ENCODE data around the gene SLC47A2. TPM values are rescaled to one million over a fixed set of nuclear protein-coding genes. Genes with fewer than 3 reads are reported as not detected.

Gene SLC47A2
- total RNA-seq, 4 donors from 2014 or later = not detected

- no peaks in the 10 kb centered on the region for H3K27me3 ChIP-seq
These were observed 61.5 kb downstream of the SLC47A2 start for GRCh38 chr17:19654896-19655295.

GRCh38 chr17:19654342-19654886 is 62.0 kb downstream of the SLC47A2 start:
- H3K27ac ChIP-seq = no peak overlapping the region
- no peak for TF ChIP-seq POLR2A (IDR thresholded peaks at IDR 0.05)
- no peak for TF ChIP-seq EP300 (IDR thresholded peaks at IDR 0.05)
- TF ChIP-seq CTCF (IDR thresholded peaks at IDR 0.05) = no peak
- no peak overlapping the region for H3K4me3 ChIP-seq
- no peak for DNase-seq (ENCODE audit: low spot score in 2 of 2)
- H3K27me3 ChIP-seq = no peaks in the 10 kb centered on the region
- peaks cover 0 to 45% (median 0%) of the 10 kb centered on the region in 3 donors for H3K36me3 ChIP-seq
- H3K4me1 ChIP-seq = peaks cover 0 to 74% (median 29%) of the 10 kb centered on the region in 4 donors
- WGBS, 2 donors = 99% methylated on average over 14 to 24 of the region's 30 CpGs
- H3K9me3 ChIP-seq = no peaks in the 10 kb centered on the region

More at GRCh38 chr17:19654896-19655295, 61.5 kb downstream of the SLC47A2 start:
- Histone ChIP-seq H3K27ac (no peak overlapping the region), H3K9me3 (no peaks in the 10 kb centered on the region), H3K4me1 (peaks cover 0 to 69% (median 29%) of the 10 kb centered on the region in 4 donors), H3K36me3 (peaks cover 0 to 45% (median 0%) of the 10 kb centered on the region in 3 donors), H3K4me3 (no peak overlapping the region)
- no peak for DNase-seq (ENCODE audit: low spot score in 2 of 2)
- WGBS, 2 donors = 97% methylated on average over 4 of the region's 4 CpGs
- no peak for TF ChIP-seq POLR2A (IDR thresholded peaks at IDR 0.05)
- TF ChIP-seq EP300 (IDR thresholded peaks at IDR 0.05) = no peak
- no peak for TF ChIP-seq CTCF (IDR thresholded peaks at IDR 0.05)

- Histone ChIP-seq H3K9me3 (no peaks in the 10 kb centered on the region), H3K27me3 (no peaks in the 10 kb centered on the region), H3K4me1 (peaks cover 0 to 65% (median 29%) of the 10 kb centered on the region in 4 donors), H3K27ac (peak overlapping the region in 3 of 4 donors; percentile 29 to 99 (median 98)), H3K36me3 (peaks cover 0 to 39% (median 0%) of the 10 kb centered on the region in 3 donors), H3K4me3 (no peak overlapping the region)
- DNase-seq (ENCODE audit: low spot score in 2 of 2) = no peak
- no peak for TF ChIP-seq CTCF (IDR thresholded peaks at IDR 0.05)
- no peak for TF ChIP-seq POLR2A (IDR thresholded peaks at IDR 0.05)
- no peak for TF ChIP-seq EP300 (IDR thresholded peaks at IDR 0.05)
- 14 to 18% methylated on average over 3 of the region's 3 CpGs for WGBS, 2 donors
These were observed 63.8 kb downstream of the SLC47A2 start for GRCh38 chr17:19652595-19652994.

GRCh38 chr17:19651451-19652238 is 64.7 kb downstream of the SLC47A2 start:
- Histone ChIP-seq H3K9me3 (no peaks in the 10 kb centered on the region), H3K27me3 (no peaks in the 10 kb centered on the region), H3K4me1 (peaks cover 0 to 66% (median 35%) of the 10 kb centered on the region in 4 donors), H3K4me3 (peak overlapping the region in 1 of 4 donors; percentile 4), H3K36me3 (peaks cover 0 to 35% (median 0%) of the 10 kb centered on the region in 3 donors), H3K27ac (peak overlapping the region in 3 of 4 donors; percentile 15 to 99 (median 98))
- TF ChIP-seq EP300 (IDR thresholded peaks at IDR 0.05) (no peak), POLR2A (IDR thresholded peaks at IDR 0.05) (no peak), CTCF (IDR thresholded peaks at IDR 0.05) (no peak)
- WGBS, 2 donors = 59 to 61% methylated on average over 5 of the region's 5 CpGs
- no peak for DNase-seq (ENCODE audit: low spot score in 2 of 2)

- Histone ChIP-seq H3K27ac (peak overlapping the region in 2 of 4 donors; percentile 98 to 99), H3K36me3 (peaks cover 0 to 28% (median 0%) of the 10 kb centered on the region in 3 donors), H3K27me3 (no peaks in the 10 kb centered on the region), H3K4me3 (peak overlapping the region in 2 of 4 donors; percentile 85 to 91), H3K4me1 (peaks cover 0 to 62% (median 39%) of the 10 kb centered on the region in 4 donors), H3K9me3 (no peaks in the 10 kb centered on the region)
- DNase-seq (ENCODE audit: low spot score in 2 of 2) = no peak
- no peak for TF ChIP-seq POLR2A (IDR thresholded peaks at IDR 0.05)
- TF ChIP-seq CTCF (IDR thresholded peaks at IDR 0.05) = no peak
- no peak for TF ChIP-seq EP300 (IDR thresholded peaks at IDR 0.05)
- 58 to 61% methylated on average over 1 of the region's 1 CpG for WGBS, 2 donors
These were observed 65.6 kb downstream of the SLC47A2 start for GRCh38 chr17:19650826-19651225.
